GM18526 (cell line): ENCODE measurements around the gene TUBB2B.

Experiments used
- POLR2A ChIP-seq: IDR thresholded peaks from 3 replicates; pipeline ENCODE4 v1.6.1; 2011; ENCODE audit not compliant: insufficient read length; ENCODE audit errors: extremely low read depth

TUBB2B gene

DNA sequence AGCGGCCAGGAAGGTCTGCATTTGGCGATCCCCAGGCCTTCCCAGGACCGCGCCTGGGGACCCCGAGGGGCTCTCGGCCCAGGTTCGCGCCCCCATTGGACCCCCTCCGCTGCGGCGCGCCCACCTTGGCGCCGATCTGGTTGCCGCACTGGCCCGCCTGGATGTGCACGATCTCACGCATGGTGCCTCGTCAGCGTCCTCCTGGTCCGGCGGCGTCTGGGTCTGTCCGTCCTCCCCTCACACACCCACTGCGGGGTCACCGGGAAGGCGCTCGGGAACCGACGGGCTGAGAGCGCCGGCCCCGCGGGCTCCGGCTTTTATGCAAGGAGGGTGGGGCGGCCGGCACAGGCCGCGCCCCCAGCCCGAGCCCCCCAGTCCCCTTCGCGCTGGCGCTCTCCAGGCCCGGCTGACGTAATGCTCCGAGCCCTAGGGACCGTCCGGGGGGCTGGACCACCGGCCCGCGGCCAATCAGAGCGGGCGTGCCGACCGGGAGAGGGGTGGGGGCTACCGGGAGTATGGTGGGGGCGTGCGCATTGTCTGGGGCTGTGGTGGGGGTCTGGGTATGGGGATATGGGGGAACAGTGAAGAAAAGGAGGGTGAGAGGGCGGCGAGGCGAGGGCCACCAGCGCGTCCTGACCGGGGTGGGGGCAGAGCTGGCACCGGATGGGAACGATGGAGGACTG lies at the start of gene TUBB2B:
Gene TUBB2B (minus strand): TSS at position 291 of the 683 bp plus-strand sequence. CDS start 110 bp downstream, at position 181.
- peak; percentile 62 for TF ChIP-seq POLR2A

GRCh38 chr6:3277251-3277650 lies 49.8 kb upstream of the TUBB2B start:
- TF ChIP-seq POLR2A: no peak

- TF ChIP-seq POLR2A: no peak
These were observed 49.0 kb upstream of the TUBB2B start for GRCh38 chr6:3276174-3277167.

DNA sequence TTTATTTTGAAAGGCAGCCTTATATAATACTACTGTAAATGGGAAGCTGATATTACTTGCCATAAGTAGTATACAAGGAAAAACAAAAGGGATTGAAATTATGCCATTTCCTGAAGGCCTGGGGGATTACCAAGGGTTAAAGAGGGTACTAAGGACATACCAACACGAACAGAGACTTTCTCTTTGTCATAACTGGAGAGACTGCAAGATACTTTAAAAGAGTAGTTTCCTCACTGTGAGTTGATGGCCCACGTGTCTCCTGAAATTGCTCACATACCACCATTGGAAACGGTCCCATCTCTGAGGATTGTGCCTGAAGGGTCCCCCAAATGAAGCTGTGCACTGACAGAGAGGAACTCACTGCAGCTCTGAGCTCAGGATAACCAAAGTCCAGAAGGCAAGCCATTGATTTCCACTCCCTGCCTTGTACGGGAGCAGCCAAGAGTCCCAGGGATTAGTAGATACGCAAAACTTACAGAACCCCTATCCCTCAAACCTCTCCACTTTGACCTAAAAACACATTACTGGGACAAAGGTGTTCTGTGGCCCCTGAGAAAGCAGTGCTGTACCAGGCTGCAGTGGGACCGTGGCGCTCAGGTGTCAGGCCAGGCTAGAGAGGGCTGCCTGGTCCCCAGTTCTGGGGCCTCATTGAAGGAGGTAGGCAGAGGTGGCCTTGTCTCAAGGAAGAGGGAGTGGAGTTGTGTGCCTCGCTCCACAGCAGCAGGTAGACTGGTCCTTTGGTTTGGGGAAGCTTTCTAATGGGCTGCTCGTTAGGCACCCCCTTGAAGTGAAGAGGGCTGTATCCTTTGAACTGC lies 46.5 kb upstream of the TUBB2B start:
- TF ChIP-seq POLR2A: no peak

GRCh38 chr6:3272911-3273547 lies 45.6 kb upstream of the TUBB2B start:
- TF ChIP-seq POLR2A: no peak

- no peak for TF ChIP-seq POLR2A
These were observed 44.3 kb upstream of the TUBB2B start for GRCh38 chr6:3271756-3272155.

GRCh38 chr6:3270258-3270657 lies 42.8 kb upstream of the TUBB2B start:
- no peak for TF ChIP-seq POLR2A

DNA sequence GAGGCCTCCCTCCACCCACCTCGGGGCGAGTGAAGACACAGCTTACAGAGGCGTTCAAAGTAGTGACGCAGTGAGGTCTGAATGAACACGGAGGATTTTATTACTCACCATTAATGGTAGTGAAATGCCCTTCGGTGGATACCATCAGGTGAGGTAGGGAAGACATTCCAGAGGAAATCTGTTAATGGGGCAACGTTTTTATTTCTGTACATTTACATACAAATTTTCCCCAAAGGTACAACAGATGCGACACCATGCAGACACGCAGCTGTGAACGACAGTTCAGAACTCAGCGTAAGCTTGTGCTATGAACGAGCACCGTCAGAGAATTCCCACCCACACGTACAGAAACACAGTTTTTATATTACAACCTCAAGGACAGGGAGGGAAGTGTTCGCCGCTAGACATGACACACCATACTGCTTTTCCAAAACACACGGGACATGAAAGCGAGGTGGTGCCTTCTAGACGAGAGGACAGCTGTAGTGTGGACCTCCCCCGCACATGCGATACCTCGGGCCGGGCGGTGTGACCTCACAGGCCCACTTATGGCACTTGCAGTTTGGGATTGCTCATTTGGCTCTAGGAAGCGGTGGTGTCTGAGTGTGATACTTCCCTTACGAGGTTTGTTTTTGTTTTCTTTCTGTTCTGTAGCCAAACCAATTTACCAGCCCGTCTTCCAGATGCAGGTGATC lies 42.0 kb upstream of the TUBB2B start:
- TF ChIP-seq POLR2A: no peak

- TF ChIP-seq POLR2A: no peak
These were observed 41.2 kb upstream of the TUBB2B start for GRCh38 chr6:3268680-3269079.

DNA sequence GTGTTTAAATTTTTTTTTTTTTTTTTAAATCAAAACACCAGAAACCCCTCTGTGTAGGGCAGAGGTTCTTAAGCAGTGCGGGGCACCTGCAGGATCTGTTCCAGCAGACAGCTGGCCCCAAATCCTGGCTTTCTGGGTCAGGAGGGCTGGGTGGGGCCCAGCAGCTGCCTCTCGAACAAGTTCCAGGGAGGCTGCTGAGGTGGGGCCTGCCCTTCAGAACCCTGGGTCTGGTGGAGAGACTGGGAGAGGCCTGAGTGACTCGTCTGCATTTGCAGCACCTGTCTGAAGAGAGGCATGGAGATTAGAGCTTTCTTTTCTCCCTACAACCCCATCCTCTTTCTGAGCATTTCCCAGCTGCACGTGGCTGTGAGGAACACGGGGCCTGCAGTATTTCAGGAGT lies 39.7 kb upstream of the TUBB2B start:
- no peak for TF ChIP-seq POLR2A

DNA sequence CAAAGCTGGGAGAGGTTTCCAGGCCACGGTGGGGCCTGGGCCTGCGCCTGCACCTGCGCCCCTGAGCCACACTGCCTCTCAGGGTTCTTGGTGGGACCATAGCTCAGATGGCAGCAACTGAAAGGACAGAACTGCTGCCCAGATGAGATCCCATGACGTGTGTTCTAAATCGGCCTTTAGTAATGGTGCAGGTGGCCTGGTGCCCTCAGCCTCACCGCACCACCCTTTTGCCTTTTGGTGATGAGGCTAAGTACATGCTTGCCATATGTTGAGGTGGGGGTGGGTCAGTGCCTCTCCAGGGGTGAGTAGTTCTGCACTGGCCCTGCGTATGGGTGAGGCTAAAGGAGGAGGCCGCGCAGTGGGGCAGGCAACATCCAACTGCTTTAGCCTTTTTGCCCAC lies 38.7 kb upstream of the TUBB2B start:
- TF ChIP-seq POLR2A: no peak

- no peak for TF ChIP-seq POLR2A
These were observed 38.2 kb upstream of the TUBB2B start for GRCh38 chr6:3265671-3266070.

DNA sequence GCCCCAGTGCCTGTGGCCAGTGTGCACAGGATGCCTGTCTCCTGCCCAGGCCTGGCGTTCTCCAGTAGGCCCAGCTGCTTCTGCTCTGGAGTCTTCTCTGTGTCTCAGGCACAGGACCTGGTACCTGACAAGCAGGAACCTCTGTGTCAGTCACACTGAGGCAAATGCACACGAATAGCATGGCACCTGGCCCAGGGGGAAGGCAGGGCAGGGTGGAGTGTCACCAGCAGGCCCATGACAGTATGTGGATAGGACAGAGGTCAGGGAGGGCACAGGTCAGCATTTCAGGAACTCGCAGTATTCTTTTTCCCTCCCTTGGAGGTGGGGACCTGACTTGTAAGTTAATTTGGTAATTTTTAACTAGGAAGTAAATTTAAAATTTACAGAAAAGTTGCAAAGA lies 36.9 kb upstream of the TUBB2B start:
- TF ChIP-seq POLR2A: no peak

DNA sequence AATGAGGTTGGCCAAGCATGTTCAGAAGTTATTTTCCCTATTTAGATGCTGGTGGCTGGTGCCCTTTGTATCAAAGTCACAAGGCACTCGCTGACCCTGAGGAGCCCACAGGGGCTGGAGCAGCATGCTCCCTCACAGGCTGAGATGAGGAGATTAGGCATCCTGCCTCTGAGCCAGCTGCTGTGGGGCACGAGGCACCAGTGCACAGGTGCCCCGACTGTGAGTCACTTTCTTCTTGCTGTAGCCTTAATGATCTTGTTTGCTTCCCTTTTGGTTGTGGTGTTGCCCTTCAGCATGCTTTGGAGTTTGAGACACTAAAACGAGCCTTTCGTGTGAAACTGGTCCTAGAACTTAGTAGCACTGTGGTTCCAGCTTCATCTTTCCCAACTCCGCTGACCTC lies 35.6 kb upstream of the TUBB2B start:
- no peak for TF ChIP-seq POLR2A

- no peak for TF ChIP-seq POLR2A
These were observed 34.5 kb upstream of the TUBB2B start for GRCh38 chr6:3261921-3262320.

DNA sequence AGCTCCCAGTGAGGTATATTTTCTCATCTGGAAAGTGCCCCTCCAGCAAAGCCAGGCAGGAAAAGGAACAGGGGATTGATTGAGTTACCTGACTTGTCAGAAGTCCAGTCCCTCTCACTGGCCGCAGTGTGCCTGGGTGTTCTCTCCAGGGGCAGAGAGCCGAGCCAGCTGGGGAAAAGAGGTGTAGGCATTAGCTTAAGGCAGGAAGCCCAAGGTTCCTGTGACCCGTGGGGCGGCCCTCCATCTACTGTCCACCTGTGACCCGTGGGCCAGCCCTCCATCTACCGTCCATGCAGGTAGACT lies 34.0 kb upstream of the TUBB2B start:
- TF ChIP-seq POLR2A: no peak
